GM23338 (cell line): ENCODE results near the gene PRIMPOL. TPM values are rescaled to one million over a fixed set of nuclear protein-coding genes. Genes with fewer than 3 reads are reported as not detected.

Experiments used
- ATAC-seq: fragments of 200-7000 bp; cut with Tn5 transposase; 3 replicates; pipeline ENCODE4 v1.9.1; 2020
- DNase-seq: peaks from one replicate; pipeline ENCODE4 v3.0.0-alpha.2; 2015; ENCODE audit warnings: low spot score
- H2AFZ ChIP-seq: fragments of 200-600 bp; sonication (generic); 2 replicates; pipeline ENCODE4 v1.8.0; 2016; ENCODE audit warnings: antibody characterized with exemption, mild to moderate bottlenecking, moderate library complexity
- H3F3A ChIP-seq: fragments of 200-600 bp; sonication (generic); replicated peaks from 2 replicates; pipeline ENCODE4 v1.8.0; 2017; ENCODE audit warnings: antibody characterized with exemption, mixed run types, low read depth
- H3K27ac ChIP-seq: fragments of 200-600 bp; sonication (generic); 2 replicates; pipeline ENCODE4 v1.6.1; 2016; ENCODE audit warnings: low read depth
- H3K27me3 ChIP-seq: fragments of 200-600 bp; sonication (generic); 2 replicates; pipeline ENCODE4 v1.8.0; 2016; ENCODE audit warnings: mild to moderate bottlenecking, mixed run types, moderate library complexity; ENCODE audit not compliant: insufficient read depth
- H3K36me3 ChIP-seq: fragments of 200-600 bp; sonication (generic); 2 replicates; pipeline ENCODE4 v1.8.0; 2016; ENCODE audit warnings: mild to moderate bottlenecking; ENCODE audit not compliant: insufficient read depth
- H3K4me1 ChIP-seq: fragments of 200-600 bp; sonication (generic); 2 replicates; pipeline ENCODE4 v1.8.0; 2016; ENCODE audit warnings: mild to moderate bottlenecking, moderate library complexity; ENCODE audit not compliant: insufficient read depth
- H3K4me2 ChIP-seq: fragments of 200-600 bp; sonication (generic); 2 replicates; pipeline ENCODE4 v1.7.1; 2017; ENCODE audit warnings: mixed run types
- H3K4me3 ChIP-seq: fragments of 200-600 bp; sonication (generic); 2 replicates; pipeline ENCODE4 v1.6.1; 2016; ENCODE audit warnings: mixed run types
- H3K79me2 ChIP-seq: fragments of 200-600 bp; sonication (generic); replicated peaks from 2 replicates; pipeline ENCODE4 v1.8.0; 2017; ENCODE audit warnings: mild to moderate bottlenecking; ENCODE audit not compliant: insufficient read depth
- H3K9me2 ChIP-seq: fragments of 200-600 bp; sonication (generic); 2 replicates; pipeline ENCODE4 v1.8.0; 2017; ENCODE audit not compliant: insufficient read depth
- H4K20me1 ChIP-seq: fragments of 200-600 bp; sonication (generic); replicated peaks from 2 replicates; pipeline ENCODE4 v1.8.0; 2017; ENCODE audit warnings: mild to moderate bottlenecking; ENCODE audit not compliant: insufficient read depth
- H3K27ac Mint-ChIP-seq: 2 replicates; pipeline ENCODE4 v1.8.0; 2020; ENCODE audit warnings: inconsistent platforms, mild to moderate bottlenecking, moderate library complexity, mixed read lengths
- H3K27me3 Mint-ChIP-seq: 3 replicates; pipeline ENCODE4 v1.8.0; 2022; ENCODE audit warnings: low read depth, mild to moderate bottlenecking, moderate library complexity, mixed read lengths, inconsistent platforms; ENCODE audit not compliant: insufficient read depth, poor library complexity
- H3K36me3 Mint-ChIP-seq: 3 replicates; pipeline ENCODE4 v1.8.0; 2021; ENCODE audit warnings: low read depth, mild to moderate bottlenecking, inconsistent platforms, moderate library complexity, mixed read lengths
- H3K4me1 Mint-ChIP-seq: 3 replicates; pipeline ENCODE4 v1.8.0; 2020; ENCODE audit warnings: mild to moderate bottlenecking, inconsistent platforms, mixed read lengths
- H3K4me3 Mint-ChIP-seq: 3 replicates; pipeline ENCODE4 v1.8.0; 2021; ENCODE audit warnings: moderate library complexity, mild to moderate bottlenecking, inconsistent platforms, mixed read lengths
- H3K9me3 Mint-ChIP-seq: 3 replicates; pipeline ENCODE4 v1.8.0; 2020; ENCODE audit warnings: moderate library complexity, mild to moderate bottlenecking, inconsistent platforms, mixed read lengths
- CREB1 ChIP-seq: fragments of 250-450 bp; sonication (Bioruptor Pico); IDR thresholded peaks from 2 replicates; pipeline ENCODE4 v1.5.0; 2020; ENCODE audit warnings: low read depth, mild to moderate bottlenecking, moderate library complexity
- EZH2 ChIP-seq: fragments of 200-600 bp; sonication (generic); IDR thresholded peaks from one replicate; pipeline ENCODE4 v1.8.0; 2017; ENCODE audit warnings: antibody characterized with exemption, mild to moderate bottlenecking, low read depth; ENCODE audit not compliant: unreplicated experiment
- EZH2phosphoT487 ChIP-seq: fragments of 200-600 bp; sonication (generic); IDR thresholded peaks from one replicate; pipeline ENCODE4 v1.8.1; 2018; ENCODE audit warnings: antibody characterized with exemption; ENCODE audit not compliant: unreplicated experiment
- JUNB ChIP-seq: IDR thresholded peaks from one replicate; pipeline ENCODE4 v1.6.1; 2016; ENCODE audit warnings: antibody characterized with exemption; ENCODE audit not compliant: unreplicated experiment
- POLR2AphosphoS5 ChIP-seq: IDR thresholded peaks from 2 replicates; pipeline ENCODE4 v1.6.1; 2016; ENCODE audit warnings: antibody characterized with exemption, low read depth
- STAT1 ChIP-seq: IDR thresholded peaks from one replicate; pipeline ENCODE4 v1.6.1; 2016; ENCODE audit warnings: antibody characterized with exemption; ENCODE audit not compliant: unreplicated experiment
- ZNF331 ChIP-seq: fragments of 250-450 bp; sonication (Bioruptor Pico); IDR thresholded peaks from 2 replicates; pipeline ENCODE4 v1.5.0; 2020; ENCODE audit warnings: low read depth, mild to moderate bottlenecking, moderate library complexity
- polyA plus RNA-seq: library from polyadenylated mRNA; unstranded; fragments of >200 nt; fragmentation: Nextera tagmentation; extraction: Ambion mirVana; gene quantifications from 2 replicates; pipeline ENCODE4 v1.2.1, GENCODE V29; 2016
- total RNA-seq: library from RNA; depleted of rRNA; stranded (reverse); fragments of >200 nt; shearing (Covaris generic); gene quantifications from 2 replicates; pipeline ENCODE4 v1.2.3, GENCODE V29; 2014
- TF ChIP-seq, protein P1 (sequence below): IDR thresholded peaks from 2 replicates; pipeline ENCODE4 v1.6.1; 2016; ENCODE audit warnings: antibody characterized with exemption
- TF ChIP-seq, protein P2 (sequence below), 2 experiments: fragments of 200-600 bp in 1 of 2; sonication (generic) in 1 of 2; conservative IDR thresholded peaks; 2 replicates each; pipeline versions ENCODE4 v1.5.1 to v1.6.1; 2016 to 2017; ENCODE audit warnings: antibody characterized with exemption in 2 of 2, low read depth in 2 of 2, mild to moderate bottlenecking in 2 of 2, moderate library complexity in 1 of 2
- TF ChIP-seq, protein P3 (sequence below): fragments of 250-450 bp; sonication (Bioruptor Pico); IDR thresholded peaks from 2 replicates; pipeline ENCODE4 v1.5.0; 2020; ENCODE audit warnings: mild to moderate bottlenecking, moderate library complexity

Gene PRIMPOL
- total and polyA plus RNA-seq, 2 experiments from 2014 or later, result 3.5 to 9.6 TPM

DNA sequence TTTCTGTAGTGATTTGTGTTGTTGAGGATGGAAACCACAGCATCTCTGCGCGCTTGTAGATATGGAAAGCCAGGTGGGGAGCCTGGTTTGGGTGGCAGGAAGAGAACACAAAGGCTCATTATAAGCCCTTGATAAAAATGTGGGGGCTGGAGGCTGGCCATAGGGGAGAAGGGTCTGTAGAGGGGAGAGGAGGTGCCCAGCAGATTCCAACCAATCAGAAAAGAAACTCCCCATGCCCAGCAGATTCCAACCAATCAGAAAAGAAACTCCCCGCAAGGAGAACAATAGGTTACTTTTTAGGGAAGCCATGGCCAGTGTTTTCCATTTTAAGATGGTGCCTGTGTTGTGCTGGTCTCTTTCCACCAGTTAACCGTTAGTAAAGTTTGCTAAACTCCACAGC, 94.1 kb downstream of the PRIMPOL start:
- H3K27ac Mint-ChIP-seq, result no peak overlapping the region
- H4K20me1 ChIP-seq, result no peaks in the 10 kb centered on the region
- no peak overlapping the region for H2AFZ ChIP-seq

More for the DNA sequence above, 94.1 kb downstream of the PRIMPOL start:
- H3K4me3 Mint-ChIP-seq, result no peak overlapping the region
- H3K9me3 Mint-ChIP-seq, result peaks cover 34% of the 10 kb centered on the region
- peaks cover 27% of the 10 kb centered on the region for H3K36me3 Mint-ChIP-seq
- H3K27me3 Mint-ChIP-seq, result peaks cover 10% of the 10 kb centered on the region
- no peaks in the 10 kb centered on the region for H3K9me2 ChIP-seq
- TF ChIP-seq, protein P1, sequence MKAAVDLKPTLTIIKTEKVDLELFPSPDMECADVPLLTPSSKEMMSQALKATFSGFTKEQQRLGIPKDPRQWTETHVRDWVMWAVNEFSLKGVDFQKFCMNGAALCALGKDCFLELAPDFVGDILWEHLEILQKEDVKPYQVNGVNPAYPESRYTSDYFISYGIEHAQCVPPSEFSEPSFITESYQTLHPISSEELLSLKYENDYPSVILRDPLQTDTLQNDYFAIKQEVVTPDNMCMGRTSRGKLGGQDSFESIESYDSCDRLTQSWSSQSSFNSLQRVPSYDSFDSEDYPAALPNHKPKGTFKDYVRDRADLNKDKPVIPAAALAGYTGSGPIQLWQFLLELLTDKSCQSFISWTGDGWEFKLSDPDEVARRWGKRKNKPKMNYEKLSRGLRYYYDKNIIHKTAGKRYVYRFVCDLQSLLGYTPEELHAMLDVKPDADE, result no peak
- TF ChIP-seq, protein P2, sequence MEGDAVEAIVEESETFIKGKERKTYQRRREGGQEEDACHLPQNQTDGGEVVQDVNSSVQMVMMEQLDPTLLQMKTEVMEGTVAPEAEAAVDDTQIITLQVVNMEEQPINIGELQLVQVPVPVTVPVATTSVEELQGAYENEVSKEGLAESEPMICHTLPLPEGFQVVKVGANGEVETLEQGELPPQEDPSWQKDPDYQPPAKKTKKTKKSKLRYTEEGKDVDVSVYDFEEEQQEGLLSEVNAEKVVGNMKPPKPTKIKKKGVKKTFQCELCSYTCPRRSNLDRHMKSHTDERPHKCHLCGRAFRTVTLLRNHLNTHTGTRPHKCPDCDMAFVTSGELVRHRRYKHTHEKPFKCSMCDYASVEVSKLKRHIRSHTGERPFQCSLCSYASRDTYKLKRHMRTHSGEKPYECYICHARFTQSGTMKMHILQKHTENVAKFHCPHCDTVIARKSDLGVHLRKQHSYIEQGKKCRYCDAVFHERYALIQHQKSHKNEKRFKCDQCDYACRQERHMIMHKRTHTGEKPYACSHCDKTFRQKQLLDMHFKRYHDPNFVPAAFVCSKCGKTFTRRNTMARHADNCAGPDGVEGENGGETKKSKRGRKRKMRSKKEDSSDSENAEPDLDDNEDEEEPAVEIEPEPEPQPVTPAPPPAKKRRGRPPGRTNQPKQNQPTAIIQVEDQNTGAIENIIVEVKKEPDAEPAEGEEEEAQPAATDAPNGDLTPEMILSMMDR (conservative IDR thresholded peaks at IDR 0.05; ENCODE audit: low read depth in 2 of 2), result no peak
- TF ChIP-seq EZH2phosphoT487, result no peak
- TF ChIP-seq CREB1 (CRISPR knock-in tag), result no peak
- no peak for TF ChIP-seq STAT1
- no peak for TF ChIP-seq ZNF331
- no peak for TF ChIP-seq EZH2
- no peak for TF ChIP-seq JUNB
- TF ChIP-seq, protein P3, sequence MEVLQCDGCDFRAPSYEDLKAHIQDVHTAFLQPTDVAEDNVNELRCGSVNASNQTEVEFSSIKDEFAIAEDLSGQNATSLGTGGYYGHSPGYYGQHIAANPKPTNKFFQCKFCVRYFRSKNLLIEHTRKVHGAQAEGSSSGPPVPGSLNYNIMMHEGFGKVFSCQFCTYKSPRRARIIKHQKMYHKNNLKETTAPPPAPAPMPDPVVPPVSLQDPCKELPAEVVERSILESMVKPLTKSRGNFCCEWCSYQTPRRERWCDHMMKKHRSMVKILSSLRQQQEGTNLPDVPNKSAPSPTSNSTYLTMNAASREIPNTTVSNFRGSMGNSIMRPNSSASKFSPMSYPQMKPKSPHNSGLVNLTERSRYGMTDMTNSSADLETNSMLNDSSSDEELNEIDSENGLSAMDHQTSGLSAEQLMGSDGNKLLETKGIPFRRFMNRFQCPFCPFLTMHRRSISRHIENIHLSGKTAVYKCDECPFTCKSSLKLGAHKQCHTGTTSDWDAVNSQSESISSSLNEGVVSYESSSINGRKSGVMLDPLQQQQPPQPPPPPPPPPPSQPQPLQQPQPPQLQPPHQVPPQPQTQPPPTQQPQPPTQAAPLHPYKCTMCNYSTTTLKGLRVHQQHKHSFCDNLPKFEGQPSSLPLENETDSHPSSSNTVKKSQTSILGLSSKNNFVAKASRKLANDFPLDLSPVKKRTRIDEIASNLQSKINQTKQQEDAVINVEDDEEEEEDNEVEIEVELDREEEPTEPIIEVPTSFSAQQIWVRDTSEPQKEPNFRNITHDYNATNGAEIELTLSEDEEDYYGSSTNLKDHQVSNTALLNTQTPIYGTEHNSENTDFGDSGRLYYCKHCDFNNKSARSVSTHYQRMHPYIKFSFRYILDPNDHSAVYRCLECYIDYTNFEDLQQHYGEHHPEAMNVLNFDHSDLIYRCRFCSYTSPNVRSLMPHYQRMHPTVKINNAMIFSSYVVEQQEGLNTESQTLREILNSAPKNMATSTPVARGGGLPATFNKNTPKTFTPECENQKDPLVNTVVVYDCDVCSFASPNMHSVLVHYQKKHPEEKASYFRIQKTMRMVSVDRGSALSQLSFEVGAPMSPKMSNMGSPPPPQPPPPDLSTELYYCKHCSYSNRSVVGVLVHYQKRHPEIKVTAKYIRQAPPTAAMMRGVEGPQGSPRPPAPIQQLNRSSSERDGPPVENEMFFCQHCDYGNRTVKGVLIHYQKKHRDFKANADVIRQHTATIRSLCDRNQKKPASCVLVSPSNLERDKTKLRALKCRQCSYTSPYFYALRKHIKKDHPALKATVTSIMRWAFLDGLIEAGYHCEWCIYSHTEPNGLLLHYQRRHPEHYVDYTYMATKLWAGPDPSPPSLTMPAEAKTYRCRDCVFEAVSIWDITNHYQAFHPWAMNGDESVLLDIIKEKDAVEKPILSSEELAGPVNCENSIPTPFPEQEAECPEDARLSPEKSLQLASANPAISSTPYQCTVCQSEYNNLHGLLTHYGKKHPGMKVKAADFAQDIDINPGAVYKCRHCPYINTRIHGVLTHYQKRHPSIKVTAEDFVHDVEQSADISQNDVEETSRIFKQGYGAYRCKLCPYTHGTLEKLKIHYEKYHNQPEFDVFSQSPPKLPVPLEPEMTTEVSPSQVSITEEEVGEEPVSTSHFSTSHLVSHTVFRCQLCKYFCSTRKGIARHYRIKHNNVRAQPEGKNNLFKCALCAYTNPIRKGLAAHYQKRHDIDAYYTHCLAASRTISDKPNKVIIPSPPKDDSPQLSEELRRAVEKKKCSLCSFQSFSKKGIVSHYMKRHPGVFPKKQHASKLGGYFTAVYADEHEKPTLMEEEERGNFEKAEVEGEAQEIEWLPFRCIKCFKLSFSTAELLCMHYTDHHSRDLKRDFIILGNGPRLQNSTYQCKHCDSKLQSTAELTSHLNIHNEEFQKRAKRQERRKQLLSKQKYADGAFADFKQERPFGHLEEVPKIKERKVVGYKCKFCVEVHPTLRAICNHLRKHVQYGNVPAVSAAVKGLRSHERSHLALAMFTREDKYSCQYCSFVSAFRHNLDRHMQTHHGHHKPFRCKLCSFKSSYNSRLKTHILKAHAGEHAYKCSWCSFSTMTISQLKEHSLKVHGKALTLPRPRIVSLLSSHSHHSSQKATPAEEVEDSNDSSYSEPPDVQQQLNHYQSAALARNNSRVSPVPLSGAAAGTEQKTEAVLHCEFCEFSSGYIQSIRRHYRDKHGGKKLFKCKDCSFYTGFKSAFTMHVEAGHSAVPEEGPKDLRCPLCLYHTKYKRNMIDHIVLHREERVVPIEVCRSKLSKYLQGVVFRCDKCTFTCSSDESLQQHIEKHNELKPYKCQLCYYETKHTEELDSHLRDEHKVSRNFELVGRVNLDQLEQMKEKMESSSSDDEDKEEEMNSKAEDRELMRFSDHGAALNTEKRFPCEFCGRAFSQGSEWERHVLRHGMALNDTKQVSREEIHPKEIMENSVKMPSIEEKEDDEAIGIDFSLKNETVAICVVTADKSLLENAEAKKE, result no peak
- TF ChIP-seq POLR2AphosphoS5, result no peak
- H3K4me3 ChIP-seq, result no peak overlapping the region
- no peak overlapping the region for H3K27ac ChIP-seq
- H3K4me1 ChIP-seq, result peaks cover 27% of the 10 kb centered on the region
- H3K4me1 Mint-ChIP-seq, result peaks cover 29% of the 10 kb centered on the region
- H3K4me2 ChIP-seq, result no peak overlapping the region
- H3K27me3 ChIP-seq, result no peaks in the 10 kb centered on the region
- no peaks in the 10 kb centered on the region for H3K79me2 ChIP-seq
- H3K36me3 ChIP-seq, result no peaks in the 10 kb centered on the region
- no peak for ATAC-seq
- H3F3A ChIP-seq, result no peaks in the 10 kb centered on the region
- no peak for DNase-seq
